WTC11 (cell line): ENCODE data around the gene FCRLB. TPM values are rescaled to one million over a fixed set of nuclear protein-coding genes. Genes with fewer than 3 reads are reported as not detected.

ENCODE experiments used
- ATAC-seq: fragments of 200-7000 bp; cut with Tn5 transposase; 2 replicates; pipeline ENCODE4 v1.10.0; 2021; ENCODE audit warnings: mild to moderate bottlenecking, moderate library complexity
- CTCF ChIA-PET: fragments of 300-600 bp; sonication (Branson Sonifier 250); formaldehyde crosslinking; loops from one replicate; lab custom pipeline; 2021; ENCODE audit warnings: antibody characterized with exemption; lab: Charles Lee
- POLR2A ChIA-PET: fragments of 350-600 bp; sonication (Branson Sonifier 250); formaldehyde crosslinking; loops from one replicate; lab custom pipeline; 2021; ENCODE audit warnings: antibody characterized with exemption; lab: Charles Lee
- DNase-seq: peaks from one replicate; pipeline ENCODE4 v3.0.0; 2021; ENCODE audit warnings: low spot score
- H3K27ac Mint-ChIP-seq: 2 replicates; pipeline ENCODE4 v1.8.0; 2021; ENCODE audit warnings: mixed read lengths
- H3K27me3 Mint-ChIP-seq: 2 replicates; pipeline ENCODE4 v1.8.0; 2021; ENCODE audit warnings: low read depth, mild to moderate bottlenecking, moderate library complexity, mixed read lengths
- H3K36me3 Mint-ChIP-seq: 2 replicates; pipeline ENCODE4 v1.8.0; 2021; ENCODE audit warnings: mixed read lengths
- H3K4me1 Mint-ChIP-seq: 2 replicates; pipeline ENCODE4 v1.8.0; 2022; ENCODE audit warnings: mixed read lengths
- H3K4me3 Mint-ChIP-seq: 2 replicates; pipeline ENCODE4 v1.8.0; 2021; ENCODE audit warnings: mild to moderate bottlenecking, moderate library complexity, mixed read lengths
- H3K9me3 Mint-ChIP-seq: 2 replicates; pipeline ENCODE4 v1.8.0; 2021; ENCODE audit warnings: mixed read lengths
- CBFB ChIP-seq: sonication (generic); formaldehyde crosslinking; IDR thresholded peaks from 2 replicates; pipeline ENCODE4 v1.8.1; 2022; ENCODE audit warnings: mild to moderate bottlenecking, low read depth, missing genetic modification reagents
- CDX4 ChIP-seq: fragments of 250-450 bp; sonication (Bioruptor Pico); IDR thresholded peaks from 2 replicates; pipeline ENCODE4 v1.9.0; 2021; ENCODE audit warnings: moderate library complexity, mild to moderate bottlenecking, inconsistent platforms, borderline replicate concordance
- E2F5 ChIP-seq: sonication (generic); formaldehyde crosslinking; IDR thresholded peaks from 2 replicates; pipeline ENCODE4 v1.8.1; 2022; ENCODE audit warnings: mild to moderate bottlenecking, moderate library complexity, missing genetic modification reagents
- ERG ChIP-seq: fragments of 250-450 bp; sonication (Bioruptor Pico); IDR thresholded peaks from 2 replicates; pipeline ENCODE4 v1.8.0; 2021; ENCODE audit warnings: mild to moderate bottlenecking
- ETV6 ChIP-seq: sonication (generic); formaldehyde crosslinking; IDR thresholded peaks from 2 replicates; pipeline ENCODE4 v1.8.1; 2022; ENCODE audit warnings: mild to moderate bottlenecking, missing genetic modification reagents
- GTF2I ChIP-seq: fragments of 250-450 bp; sonication (Bioruptor Pico); conservative IDR thresholded peaks from 2 replicates; pipeline ENCODE4 v1.4.0; 2021; ENCODE audit warnings: mild to moderate bottlenecking
- HMGA2 ChIP-seq: fragments of 250-450 bp; sonication (Bioruptor Pico); IDR thresholded peaks from 2 replicates; pipeline ENCODE4 v1.4.0; 2021; ENCODE audit warnings: mild to moderate bottlenecking, moderate library complexity
- IRF2 ChIP-seq: sonication (generic); formaldehyde crosslinking; IDR thresholded peaks from 2 replicates; pipeline ENCODE4 v1.8.0; 2022; ENCODE audit warnings: low read depth, missing genetic modification reagents, borderline replicate concordance
- MYBL2 ChIP-seq: sonication (generic); formaldehyde crosslinking; IDR thresholded peaks from 2 replicates; pipeline ENCODE4 v1.8.1; 2023; ENCODE audit warnings: mild to moderate bottlenecking, moderate library complexity, missing genetic modification reagents
- NFE2L1 ChIP-seq: sonication (generic); formaldehyde crosslinking; IDR thresholded peaks from 2 replicates; pipeline ENCODE4 v1.8.1; 2023; ENCODE audit warnings: missing genetic modification reagents
- NR1H2 ChIP-seq: sonication (generic); formaldehyde crosslinking; IDR thresholded peaks from 2 replicates; pipeline ENCODE4 v1.9.0; 2021; ENCODE audit warnings: mild to moderate bottlenecking, moderate library complexity, missing genetic modification reagents
- OVOL2 ChIP-seq: fragments of 250-450 bp; sonication (Bioruptor Pico); IDR thresholded peaks from 2 replicates; pipeline ENCODE4 v1.9.0; 2021; ENCODE audit warnings: mild to moderate bottlenecking, borderline replicate concordance
- SOX15 ChIP-seq: fragments of 250-450 bp; sonication (Bioruptor Pico); IDR thresholded peaks from 2 replicates; pipeline ENCODE4 v1.9.0; 2021; ENCODE audit warnings: mild to moderate bottlenecking
- TEAD4 ChIP-seq: sonication (generic); formaldehyde crosslinking; IDR thresholded peaks from 2 replicates; pipeline ENCODE4 v1.8.0; 2022; ENCODE audit warnings: mild to moderate bottlenecking, missing genetic modification reagents
- ZBTB43 ChIP-seq: sonication (generic); formaldehyde crosslinking; IDR thresholded peaks from 2 replicates; pipeline ENCODE4 v1.8.1; 2023; ENCODE audit warnings: mild to moderate bottlenecking, missing genetic modification reagents
- ZMAT4 ChIP-seq: fragments of 250-450 bp; sonication (Bioruptor Pico); IDR thresholded peaks from 2 replicates; pipeline ENCODE4 v1.9.0; 2021; ENCODE audit warnings: mild to moderate bottlenecking
- ZNF121 ChIP-seq: sonication (generic); formaldehyde crosslinking; IDR thresholded peaks from 2 replicates; pipeline ENCODE4 v1.8.0; 2023; ENCODE audit warnings: missing genetic modification reagents
- ZNF396 ChIP-seq: fragments of 250-450 bp; sonication (Bioruptor Pico); IDR thresholded peaks from 2 replicates; pipeline ENCODE4 v1.8.0; 2021; ENCODE audit warnings: mild to moderate bottlenecking, moderate library complexity, borderline replicate concordance
- ZNF416 ChIP-seq: fragments of 250-450 bp; sonication (Bioruptor Pico); IDR thresholded peaks from 2 replicates; pipeline ENCODE4 v1.9.0; 2021; ENCODE audit warnings: mild to moderate bottlenecking, inconsistent platforms
- ZNF671 ChIP-seq: fragments of 250-450 bp; sonication (Bioruptor Pico); IDR thresholded peaks from 2 replicates; pipeline ENCODE4 v1.8.0; 2021; ENCODE audit warnings: mild to moderate bottlenecking
- total RNA-seq: library from RNA; stranded (reverse); gene quantifications from 3 replicates; pipeline ENCODE4 v1.2.3, GENCODE V29; 2021
- TF ChIP-seq, protein P1 (sequence below): fragments of 250-450 bp; sonication (Bioruptor Pico); conservative IDR thresholded peaks from 2 replicates; pipeline ENCODE4 v1.9.0; 2021; ENCODE audit warnings: mild to moderate bottlenecking
- TF ChIP-seq, protein P2 (sequence below): sonication (generic); formaldehyde crosslinking; conservative IDR thresholded peaks from 2 replicates; pipeline ENCODE4 v1.8.1; 2022; ENCODE audit warnings: mild to moderate bottlenecking, missing genetic modification reagents
- TF ChIP-seq, protein P3 (sequence below): fragments of 200-600 bp; IDR thresholded peaks from 2 replicates; pipeline ENCODE4 v1.8.0; 2022; ENCODE audit warnings: antibody characterized with exemption

The FCRLB gene
- total RNA-seq, 1 experiment from 2014 or later, result 0.37 TPM

DNA sequence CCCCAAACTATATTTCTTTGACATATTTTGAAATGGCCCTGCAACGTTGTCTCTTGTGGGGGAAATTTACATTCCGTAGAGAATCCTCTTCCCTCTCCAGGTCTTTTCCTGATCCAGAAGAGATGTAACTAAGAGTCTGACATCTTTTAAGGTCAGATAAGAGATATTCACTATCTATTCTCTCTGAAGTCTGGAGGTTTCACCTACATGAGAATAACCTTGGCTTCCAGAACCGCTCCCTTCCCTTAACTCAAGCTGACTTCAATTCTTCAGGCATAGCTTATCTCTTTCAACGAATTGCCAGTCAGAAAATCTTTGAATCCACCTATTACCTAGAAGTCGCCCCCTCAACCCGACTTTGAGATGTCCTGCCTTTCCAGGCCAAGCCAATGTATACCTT lies 9.9 kb downstream of the FCRLB start:
- POLR2A ChIA-PET, result no interaction called here
- Mint-ChIP-seq H3K4me3 (no peak overlapping the region), H3K27me3 (peaks cover 23% of the 10 kb centered on the region), H3K36me3 (no peaks in the 10 kb centered on the region), H3K27ac (no peak overlapping the region), H3K4me1 (peaks cover 33% of the 10 kb centered on the region), H3K9me3 (no peaks in the 10 kb centered on the region)
- ATAC-seq (no peak), DNase-seq (no peak)
- CTCF ChIA-PET, result interaction anchor here (1.5 kb wide), 1 partner anchor 10 kb away, joined by 7 read pairs; no protein-coding TSS in a partner anchor
- no peak for TF ChIP-seq MYBL2 (CRISPR knock-in tag)
- TF ChIP-seq, protein P1, sequence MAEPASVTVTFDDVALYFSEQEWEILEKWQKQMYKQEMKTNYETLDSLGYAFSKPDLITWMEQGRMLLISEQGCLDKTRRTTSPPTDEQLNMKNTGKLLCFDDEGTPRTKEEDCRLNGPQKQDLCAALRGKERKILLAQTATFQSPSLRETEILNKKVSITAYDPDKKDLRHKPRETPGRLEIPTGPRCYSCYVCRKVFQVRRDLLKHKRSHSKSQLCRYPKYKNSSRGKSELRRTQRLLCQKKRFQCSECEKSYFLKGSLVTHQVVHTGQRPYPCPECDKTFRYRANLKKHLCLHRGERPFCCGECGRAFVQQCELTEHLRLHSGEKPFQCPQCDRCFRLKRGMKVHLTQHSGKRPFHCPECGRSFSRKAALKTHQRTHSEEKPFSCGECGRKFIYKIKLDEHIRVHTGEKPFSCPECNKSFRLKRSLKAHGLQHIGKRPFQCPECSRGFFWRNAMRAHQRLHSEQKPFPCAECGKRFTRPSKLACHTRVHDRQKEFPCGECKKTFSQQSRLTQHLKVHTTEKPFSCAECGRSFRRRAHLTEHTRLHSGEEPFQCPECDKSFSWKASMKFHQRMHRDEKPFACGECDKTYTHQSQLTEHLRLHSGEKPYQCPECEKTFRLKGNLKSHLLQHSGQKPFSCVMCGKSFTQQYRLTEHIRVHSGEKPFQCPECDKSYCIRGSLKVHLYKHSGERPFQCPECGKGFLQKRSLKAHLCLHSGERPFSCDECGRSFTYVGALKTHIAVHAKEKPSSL, result no peak
- no peak for TF ChIP-seq ZBTB43 (CRISPR knock-in tag)
- no peak for TF ChIP-seq TEAD4
- TF ChIP-seq ETV6 (CRISPR knock-in tag), result no peak
- no peak for TF ChIP-seq NR1H2 (CRISPR knock-in tag)
- TF ChIP-seq ZNF671 (CRISPR knock-in tag), result no peak
- TF ChIP-seq ERG (CRISPR knock-in tag), result no peak
- TF ChIP-seq, protein P2, sequence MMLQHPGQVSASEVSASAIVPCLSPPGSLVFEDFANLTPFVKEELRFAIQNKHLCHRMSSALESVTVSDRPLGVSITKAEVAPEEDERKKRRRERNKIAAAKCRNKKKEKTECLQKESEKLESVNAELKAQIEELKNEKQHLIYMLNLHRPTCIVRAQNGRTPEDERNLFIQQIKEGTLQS (CRISPR knock-in tag), result no peak
- no peak for TF ChIP-seq GTF2I
- no peak for TF ChIP-seq SOX15 (CRISPR knock-in tag)
- TF ChIP-seq OVOL2, result no peak
- TF ChIP-seq, protein P3, sequence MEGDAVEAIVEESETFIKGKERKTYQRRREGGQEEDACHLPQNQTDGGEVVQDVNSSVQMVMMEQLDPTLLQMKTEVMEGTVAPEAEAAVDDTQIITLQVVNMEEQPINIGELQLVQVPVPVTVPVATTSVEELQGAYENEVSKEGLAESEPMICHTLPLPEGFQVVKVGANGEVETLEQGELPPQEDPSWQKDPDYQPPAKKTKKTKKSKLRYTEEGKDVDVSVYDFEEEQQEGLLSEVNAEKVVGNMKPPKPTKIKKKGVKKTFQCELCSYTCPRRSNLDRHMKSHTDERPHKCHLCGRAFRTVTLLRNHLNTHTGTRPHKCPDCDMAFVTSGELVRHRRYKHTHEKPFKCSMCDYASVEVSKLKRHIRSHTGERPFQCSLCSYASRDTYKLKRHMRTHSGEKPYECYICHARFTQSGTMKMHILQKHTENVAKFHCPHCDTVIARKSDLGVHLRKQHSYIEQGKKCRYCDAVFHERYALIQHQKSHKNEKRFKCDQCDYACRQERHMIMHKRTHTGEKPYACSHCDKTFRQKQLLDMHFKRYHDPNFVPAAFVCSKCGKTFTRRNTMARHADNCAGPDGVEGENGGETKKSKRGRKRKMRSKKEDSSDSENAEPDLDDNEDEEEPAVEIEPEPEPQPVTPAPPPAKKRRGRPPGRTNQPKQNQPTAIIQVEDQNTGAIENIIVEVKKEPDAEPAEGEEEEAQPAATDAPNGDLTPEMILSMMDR, result no peak

GRCh38 chr1:161731981-161732718 lies 10.8 kb downstream of the FCRLB start:
- Mint-ChIP-seq H3K36me3 (no peaks in the 10 kb centered on the region), H3K4me1 (peaks cover 40% of the 10 kb centered on the region), H3K27me3 (peaks cover 19% of the 10 kb centered on the region), H3K4me3 (no peak overlapping the region), H3K27ac (no peak overlapping the region), H3K9me3 (no peaks in the 10 kb centered on the region)
- DNase-seq (no peak), ATAC-seq (no peak)
- ChIA-PET POLR2A (no interaction called here), CTCF (interaction anchor here (1.1 kb wide), 1 partner anchor 9 kb away, joined by 4 read pairs; no protein-coding TSS in a partner anchor)
- TF ChIP-seq CBFB (CRISPR knock-in tag), result no peak
- no peak for TF ChIP-seq ZMAT4
- no peak for TF ChIP-seq HMGA2 (CRISPR knock-in tag)
- no peak for TF ChIP-seq IRF2
- no peak for TF ChIP-seq ZNF121 (CRISPR knock-in tag)
- TF ChIP-seq NFE2L1, result no peak
- no peak for TF ChIP-seq ZNF416 (CRISPR knock-in tag)
- TF ChIP-seq E2F5 (CRISPR knock-in tag), result no peak
- no peak for TF ChIP-seq ZNF671 (CRISPR knock-in tag)
- TF ChIP-seq ZNF396, result no peak
- no peak for TF ChIP-seq CDX4 (CRISPR knock-in tag)
